Middle frontal gyrus (tissue), 1 donor: Measurements from ENCODE around the gene TRIM2.

Experiments used
- DNase-seq: peaks from one replicate; pipeline ENCODE4 v3.0.0-alpha.2; 2015; ENCODE audit warnings: low spot score; ENCODE audit errors: extremely low spot score

The TRIM2 gene

DNA sequence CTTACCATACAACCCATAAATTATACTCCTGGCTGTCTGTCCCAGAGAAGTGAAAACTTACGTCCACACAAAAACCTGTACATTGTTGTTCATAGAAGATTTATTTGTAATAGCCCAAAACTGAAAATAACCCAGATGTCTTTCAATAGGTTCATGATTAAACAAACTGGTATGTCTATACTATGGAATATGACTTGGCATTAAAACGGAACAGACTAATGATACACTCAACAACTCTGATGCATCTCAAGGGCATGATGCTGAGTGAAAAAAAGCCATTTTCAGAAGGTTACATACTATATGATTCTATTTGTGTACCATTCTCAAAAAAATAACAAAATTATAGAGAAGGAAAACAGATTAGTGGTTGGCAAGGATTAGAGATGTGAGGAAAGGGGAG, 128.7 kb downstream of the TRIM2 start:
- DNase-seq: no peak

DNA sequence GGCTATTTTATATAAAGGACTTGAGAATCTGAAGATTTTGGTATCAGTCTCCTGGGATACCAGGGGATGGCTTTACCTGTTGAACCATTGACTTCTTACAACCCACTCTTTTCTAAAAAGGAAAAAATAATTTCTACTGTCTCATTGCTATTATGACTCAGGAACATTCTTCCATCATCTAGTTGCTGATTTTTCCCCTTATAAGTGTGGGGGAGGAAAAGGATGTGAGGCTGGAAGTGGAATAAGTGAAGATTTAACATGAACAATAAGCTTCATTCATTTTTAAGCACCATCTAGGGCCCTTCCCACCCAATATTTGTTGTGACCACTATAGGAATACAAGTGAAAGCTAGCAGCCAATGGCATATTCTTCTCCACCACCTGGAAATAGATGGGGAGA, 129.6 kb downstream of the TRIM2 start:
- DNase-seq: no peak

DNA sequence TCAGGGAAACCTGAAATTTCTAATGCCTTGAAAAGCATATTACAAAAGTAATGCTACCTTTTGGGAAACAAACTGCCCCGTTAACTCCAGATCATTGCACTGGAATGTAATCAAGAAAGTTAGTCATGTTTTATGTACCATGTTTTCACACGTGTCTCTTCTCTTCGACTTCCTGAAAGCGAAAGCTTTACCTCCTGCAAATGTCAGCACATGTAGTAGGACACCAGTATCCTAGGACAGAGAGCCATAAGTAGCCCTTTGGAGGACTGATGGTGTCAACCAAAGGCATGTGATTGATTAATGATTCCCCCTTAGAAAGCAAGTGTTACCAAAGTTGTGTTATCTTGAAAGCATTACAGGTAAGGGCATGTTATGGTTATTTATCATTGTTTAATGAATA, 131.4 kb downstream of the TRIM2 start:
- DNase-seq: no peak

DNA sequence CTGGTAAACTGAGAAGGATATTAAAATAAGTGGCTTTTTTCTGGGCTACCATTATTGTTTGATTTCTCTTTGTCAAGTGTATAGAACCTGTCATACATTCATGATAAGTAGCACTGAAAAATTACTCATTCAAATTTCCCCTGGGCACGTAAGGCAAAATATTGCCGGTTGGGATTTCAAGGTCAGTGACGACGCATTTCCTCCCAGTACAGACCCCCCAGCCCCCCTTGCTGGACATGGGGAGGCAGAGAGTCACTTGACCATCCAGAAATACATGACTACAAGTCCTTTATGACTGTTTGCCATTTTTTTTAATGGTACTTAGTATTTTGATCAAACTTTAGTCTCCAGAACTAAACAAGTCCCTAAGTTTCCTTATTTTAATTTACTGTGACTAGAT, 133.4 kb downstream of the TRIM2 start:
- DNase-seq: no peak

DNA sequence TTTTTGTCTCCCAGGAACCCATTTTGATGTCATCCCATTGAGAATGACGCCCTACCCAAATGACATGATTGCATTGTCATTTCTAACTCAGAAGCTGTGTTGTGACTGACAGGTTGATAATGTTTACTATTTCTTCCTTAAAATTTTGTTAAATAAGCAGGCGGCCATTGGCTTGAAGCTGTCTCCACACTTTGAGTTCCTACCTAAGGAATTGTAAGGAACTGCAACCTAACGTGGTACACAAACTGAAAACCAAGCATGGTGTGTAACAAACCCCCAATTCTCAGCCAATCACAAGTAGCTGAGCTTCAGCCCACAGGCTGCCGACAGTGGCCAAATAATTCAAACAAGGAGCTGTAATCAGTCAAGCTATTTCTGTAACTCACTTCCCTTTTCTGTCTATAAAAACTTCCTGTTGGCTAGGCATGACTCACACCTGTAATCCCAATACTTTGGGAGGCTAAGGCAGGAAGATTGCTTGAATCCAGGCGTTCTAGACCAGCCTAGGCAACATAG, 137.4 kb downstream of the TRIM2 start:
- no peak for DNase-seq

DNA sequence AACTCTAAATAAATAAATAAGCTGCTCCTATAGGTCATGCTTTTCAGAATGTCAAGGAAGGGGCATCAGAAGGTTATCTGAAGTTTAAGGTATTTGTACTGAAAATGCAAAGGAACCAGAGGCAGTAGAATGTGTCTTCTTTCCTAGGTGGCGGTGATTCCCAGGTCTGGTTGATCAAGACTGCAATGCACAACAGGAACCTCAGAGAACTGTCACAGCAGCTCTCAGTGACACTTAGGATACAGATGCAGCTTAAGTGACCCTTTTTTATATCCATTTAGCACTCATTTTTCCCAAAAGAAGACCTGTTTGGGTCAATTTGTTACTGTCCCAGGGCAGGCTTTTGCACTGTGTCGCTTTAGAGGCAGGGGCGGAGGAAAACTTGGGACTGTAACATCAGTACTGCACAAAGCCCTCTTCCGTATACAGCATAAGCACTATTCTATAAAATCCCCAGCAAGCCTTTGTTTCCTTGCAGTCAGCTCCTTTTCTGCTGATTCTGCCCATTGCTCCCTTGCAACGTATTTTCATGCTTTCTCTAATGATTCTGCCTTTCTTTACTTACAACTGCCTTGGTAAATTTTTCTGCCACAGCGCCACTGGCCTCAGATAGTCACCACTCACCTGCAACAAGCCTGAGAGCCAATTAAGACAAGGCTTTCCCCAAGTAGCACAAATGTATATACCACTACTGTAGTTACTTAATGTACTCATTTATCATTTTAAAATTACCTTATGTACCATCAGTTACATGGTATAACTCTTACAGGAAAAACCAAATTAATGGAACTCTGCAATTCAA, 138.7 kb downstream of the TRIM2 start:
- DNase-seq: no peak

DNA sequence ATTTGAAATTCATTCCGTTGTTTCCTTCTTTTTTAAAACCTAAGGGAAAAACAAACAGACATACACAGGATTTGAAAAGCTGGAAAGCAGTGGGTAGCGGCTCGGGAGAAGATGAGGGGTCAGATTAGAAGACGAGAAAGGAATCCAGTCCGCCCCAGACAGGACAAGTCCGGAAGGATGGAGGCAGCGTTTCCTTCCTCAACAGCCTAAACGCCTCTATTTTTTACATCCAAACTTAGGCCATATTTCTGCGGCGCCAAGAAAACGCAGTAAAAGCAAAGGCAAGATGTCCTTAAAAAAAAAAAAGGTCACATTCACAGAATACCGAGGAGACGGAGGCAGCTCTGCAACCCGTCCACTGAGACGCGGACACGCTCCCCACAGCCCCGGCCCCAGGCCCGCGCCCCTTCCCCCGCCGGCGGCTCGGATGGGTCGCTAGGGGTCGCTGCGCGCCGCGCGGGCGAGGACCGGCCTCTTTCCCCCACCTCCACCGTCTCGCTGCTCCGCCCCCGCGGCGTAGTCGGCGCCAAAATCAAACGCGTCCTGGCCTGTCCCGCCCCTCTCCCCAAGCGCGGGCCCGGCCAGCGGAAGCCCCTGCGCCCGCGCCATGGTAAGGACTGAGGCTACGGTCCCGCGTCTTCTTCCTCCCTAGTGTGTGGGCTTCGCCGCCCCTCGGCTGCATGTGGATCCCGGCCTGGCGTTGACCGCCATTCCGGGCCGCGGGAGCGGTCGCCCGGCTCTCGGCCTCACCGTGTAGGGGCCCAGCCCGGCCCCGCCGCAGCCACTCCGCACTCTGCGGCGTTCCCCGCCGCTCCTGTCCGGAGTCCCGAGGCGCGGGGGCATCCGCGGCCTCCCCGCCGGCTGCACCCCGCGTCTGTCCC, 140.1 kb downstream of the TRIM2 start, which contains the start of gene MND1:
Gene MND1 (plus strand): TSS at position 558 of the 881 bp plus-strand sequence. CDS start 50 bp downstream, at position 608.
- peak; percentile 48 for DNase-seq

DNA sequence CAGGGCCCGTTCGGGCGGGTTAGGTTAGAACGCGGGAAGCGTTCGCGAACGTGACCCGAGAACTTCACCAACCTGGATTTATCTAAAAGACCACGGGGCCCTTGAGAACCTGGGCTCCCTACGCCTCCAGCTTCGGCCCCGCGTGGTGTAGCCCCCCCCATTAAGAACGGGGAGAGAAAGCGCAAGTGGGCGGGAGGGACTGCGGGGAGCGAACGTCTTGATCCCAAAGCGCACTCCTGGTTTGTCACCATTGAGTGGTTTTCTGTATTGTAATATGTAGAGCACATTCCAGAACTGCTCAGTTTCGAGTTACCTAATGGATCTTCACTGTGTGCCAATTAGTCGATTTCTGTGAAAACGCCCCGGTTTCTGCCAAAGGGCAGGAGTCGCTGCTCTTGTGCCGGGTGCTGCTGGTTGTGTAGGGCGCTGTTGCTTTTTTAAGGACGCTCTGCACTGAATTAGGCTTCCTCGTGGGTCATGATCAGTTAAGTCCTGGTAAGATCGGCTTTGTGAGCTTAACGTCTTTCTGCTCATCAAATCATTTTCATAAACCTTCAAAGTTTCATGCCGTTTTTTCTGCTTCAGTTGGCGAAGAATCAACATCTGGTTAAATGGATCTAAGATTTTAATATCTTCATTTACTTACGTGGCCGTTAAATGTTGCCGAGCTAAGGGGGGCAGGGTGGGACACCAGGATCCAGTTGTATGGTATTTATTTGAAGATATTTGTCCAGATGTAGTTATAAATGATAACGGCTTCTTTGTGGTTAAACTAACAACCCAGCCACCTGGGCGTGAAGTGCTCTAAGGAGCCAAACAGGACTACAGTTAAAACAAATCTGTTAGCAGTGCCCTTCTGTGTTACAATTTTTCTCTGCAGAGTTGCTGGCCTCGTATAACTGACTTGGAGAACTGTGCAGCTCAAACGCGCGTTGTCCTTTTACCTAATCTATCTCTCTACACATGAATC, 141.1 kb downstream of the TRIM2 start:
- DNase-seq: no peak

DNA sequence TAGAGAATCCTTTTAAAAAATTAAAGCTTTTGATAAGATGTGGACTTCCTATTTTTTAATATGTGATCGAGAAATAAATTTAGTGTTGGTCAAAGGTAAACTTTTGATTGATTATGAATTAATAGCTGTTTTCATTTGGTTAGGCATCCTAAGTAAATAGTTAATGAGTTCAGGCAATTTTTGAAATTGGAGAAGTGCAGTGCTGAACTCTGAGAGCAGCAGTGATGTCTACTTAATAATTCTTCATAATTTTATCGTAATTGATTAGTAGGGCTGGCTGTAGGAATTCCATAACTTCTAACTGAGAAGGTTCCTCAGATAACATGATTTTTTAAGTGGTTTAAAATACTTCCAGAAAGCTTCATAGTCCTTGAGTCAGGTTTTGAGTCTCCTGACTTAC, 141.8 kb downstream of the TRIM2 start:
- DNase-seq: no peak

DNA sequence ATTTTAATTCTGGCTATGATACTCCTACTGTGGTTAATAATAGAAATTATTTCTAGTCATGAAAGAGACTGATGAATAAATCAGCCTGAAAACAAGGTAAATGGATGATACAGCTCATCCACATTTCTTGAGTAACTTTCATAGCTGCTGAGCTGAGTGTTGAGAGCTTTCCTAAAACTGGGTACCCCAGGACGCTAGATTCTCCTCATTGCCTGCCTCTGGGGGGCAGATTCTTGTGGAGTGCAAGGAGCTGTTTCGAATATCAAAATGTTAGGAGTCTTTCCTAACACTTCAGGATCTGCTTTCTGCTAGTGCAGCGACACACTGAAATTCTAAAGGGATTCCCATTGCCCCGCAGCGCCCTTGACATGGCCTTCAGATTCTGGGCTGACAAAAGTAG, 142.3 kb downstream of the TRIM2 start:
- DNase-seq: no peak

DNA sequence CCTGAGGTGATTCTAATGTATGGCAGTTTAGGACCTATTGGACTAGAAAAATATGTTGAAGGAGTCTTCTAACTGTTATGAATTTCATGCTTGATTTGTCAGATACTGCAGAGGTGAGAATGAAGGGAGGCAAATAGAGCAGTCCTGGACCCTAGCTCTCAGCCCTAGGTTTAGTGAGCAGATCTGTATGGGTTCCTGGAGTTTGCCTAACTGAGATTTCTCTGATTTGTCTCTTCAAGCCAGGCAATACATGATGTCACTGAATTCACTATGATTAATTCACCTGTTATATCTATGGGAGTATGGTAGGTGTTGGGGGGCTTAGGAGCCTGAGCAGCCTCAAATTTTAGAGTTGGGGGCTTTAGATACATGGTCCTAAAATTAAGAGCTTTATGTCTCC, 142.9 kb downstream of the TRIM2 start:
- no peak for DNase-seq

DNA sequence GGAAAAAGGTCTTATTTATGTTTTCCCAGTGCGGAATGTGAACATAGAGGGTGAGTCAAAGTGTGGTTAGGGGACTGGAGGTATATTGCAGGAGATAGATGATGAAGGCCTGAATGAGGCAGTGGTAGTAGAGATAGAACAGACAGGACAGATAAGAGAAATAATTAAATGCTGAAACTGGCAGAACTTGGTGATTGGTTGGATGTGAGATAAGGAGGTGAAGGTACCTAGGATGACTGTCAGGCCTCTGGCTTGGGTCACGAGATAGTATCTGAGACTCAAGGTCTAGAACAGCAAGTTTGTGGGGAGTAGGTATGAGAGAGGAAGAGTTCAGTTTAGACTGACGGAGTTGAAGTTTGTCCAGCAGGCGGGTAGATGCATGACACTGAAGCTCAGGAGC, 143.8 kb downstream of the TRIM2 start:
- DNase-seq: no peak

DNA sequence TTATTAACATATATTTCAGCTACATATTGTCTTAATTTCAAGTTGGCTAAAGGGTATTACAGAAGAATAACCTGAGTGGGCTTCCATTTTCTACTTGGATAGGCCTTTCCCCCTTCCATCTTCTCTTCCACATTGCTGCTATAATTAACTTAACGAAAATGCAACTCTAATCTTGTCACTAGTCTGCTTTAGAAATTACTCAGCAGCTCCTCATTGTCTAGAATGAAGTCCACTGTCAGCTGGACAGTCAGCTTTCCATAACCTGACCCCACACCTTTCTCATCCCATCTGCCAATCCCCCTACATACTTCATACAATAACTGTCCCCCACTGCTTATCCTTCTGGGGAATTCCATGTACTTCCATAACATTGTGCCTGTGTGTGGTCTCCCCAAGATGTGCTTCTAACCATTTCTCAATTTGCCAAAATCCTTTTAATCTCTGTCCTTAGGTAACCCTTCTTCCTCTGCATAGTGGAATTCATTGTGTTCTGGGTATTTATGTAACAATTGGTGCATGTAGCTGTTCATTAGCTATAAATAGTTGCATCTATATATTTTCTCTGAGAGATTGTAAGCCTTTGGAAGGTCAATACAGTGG, 145.1 kb downstream of the TRIM2 start:
- DNase-seq: no peak

DNA sequence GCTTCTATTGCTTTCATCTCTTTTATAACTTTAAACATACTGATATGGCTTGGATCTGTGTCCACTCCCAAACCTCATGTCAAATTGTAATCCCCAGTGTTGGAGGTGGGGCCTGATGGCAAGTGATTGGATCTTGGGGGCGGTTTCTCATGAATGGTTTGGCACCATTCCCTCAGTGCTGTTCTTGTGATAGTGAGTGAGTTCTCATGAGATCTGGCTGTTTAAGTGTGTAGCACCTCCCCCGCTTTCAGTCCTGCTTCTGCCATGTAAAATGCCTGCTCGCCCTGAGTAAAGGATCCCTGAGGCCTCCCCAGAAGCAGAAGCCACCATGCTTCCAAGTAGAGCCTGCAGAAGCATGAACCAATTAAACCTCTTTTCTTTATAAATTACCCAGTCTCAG, 157.9 kb downstream of the TRIM2 start:
- no peak for DNase-seq

DNA sequence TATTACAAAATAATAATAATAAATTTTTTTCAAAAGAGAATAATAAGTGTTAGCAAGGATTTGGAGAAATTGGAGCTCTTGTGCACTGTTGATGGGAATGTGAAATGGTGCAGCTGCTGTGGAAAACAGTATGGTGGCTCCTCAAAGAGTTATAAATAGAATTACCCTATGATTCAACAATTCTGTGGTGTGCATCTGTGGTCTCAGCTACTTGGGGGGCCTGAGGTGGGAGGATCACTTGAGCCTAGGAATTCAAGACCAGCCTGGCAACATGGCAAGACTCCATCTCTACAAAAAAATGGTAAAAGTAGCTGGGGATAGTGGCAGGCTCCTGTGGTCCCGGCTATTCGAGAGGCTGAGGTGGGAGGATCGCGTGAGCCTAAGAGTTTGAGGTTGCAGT, 159.8 kb downstream of the TRIM2 start:
- DNase-seq: no peak

DNA sequence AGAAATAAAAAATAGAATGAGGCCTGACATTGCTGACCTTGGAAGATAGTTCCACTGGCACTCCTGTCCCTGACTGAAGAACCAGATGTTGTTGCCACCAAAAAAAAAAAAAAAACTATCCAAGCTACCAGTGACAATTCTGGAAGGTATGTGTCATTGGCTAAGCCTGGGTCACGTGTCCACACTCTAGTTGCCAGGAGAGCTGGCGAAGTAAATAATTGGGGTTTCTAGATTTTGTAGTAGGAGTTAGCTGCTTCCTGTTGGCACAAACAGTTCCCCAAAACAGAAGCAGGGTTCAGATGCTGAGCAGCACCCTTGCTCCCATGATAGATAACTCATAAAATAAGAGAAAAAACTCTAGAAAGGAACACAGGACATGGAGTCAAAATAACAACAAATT, 160.8 kb downstream of the TRIM2 start:
- no peak for DNase-seq

DNA sequence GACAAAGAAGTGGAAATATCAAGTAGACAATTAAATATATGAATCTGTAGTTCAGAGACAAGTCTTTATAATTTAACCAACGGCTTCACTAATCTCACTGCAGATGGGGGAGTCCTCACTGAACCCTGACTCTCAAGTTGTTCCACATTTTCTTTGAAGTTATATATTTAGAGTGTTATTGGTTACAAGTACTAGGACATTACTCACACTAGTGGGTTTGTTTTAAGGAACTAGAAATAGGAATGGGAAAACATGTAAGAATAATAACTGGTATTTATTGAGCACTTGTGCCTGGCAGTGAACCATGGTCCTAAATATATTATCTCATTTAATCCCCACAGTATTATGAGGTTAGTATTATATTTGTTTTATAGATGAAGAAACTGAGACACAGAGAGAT, 162.2 kb downstream of the TRIM2 start:
- no peak for DNase-seq

DNA sequence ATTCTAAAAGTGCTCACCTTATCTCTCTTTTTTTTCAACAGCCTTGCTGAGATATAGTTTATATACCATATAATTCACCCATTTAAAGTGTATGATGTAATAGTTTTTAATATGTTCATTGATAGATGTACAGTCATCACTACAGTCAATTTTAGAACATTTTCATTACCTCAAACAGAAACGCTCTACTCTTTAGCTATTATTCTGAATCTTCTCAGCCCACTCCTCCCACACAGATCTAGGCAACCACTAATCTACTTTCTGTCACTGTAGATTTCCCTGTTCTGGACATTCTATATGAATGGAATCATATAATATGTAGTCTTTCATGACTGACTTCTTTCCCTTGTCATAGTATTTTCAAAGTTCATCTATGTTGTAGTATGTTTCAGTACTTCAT, 162.8 kb downstream of the TRIM2 start:
- DNase-seq: no peak

DNA sequence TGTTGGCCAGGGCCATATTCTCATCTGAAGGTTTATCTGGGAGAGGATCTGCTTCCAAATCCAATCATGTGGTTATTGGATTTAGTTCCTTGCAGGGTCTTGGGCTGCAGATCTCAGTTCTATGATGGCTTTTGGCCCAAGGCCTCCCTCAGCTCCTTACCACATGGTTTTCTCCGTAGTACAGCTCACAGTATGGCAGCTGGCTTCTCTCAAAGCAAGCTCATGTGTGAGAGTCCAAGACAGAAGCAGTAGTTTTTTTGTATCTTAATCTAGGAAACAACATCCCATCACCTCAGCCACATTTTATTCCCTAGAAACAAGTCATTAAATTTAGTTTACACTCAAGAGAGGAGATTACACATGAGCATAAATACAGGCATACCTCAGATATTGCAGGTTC, 164.8 kb downstream of the TRIM2 start:
- no peak for DNase-seq

DNA sequence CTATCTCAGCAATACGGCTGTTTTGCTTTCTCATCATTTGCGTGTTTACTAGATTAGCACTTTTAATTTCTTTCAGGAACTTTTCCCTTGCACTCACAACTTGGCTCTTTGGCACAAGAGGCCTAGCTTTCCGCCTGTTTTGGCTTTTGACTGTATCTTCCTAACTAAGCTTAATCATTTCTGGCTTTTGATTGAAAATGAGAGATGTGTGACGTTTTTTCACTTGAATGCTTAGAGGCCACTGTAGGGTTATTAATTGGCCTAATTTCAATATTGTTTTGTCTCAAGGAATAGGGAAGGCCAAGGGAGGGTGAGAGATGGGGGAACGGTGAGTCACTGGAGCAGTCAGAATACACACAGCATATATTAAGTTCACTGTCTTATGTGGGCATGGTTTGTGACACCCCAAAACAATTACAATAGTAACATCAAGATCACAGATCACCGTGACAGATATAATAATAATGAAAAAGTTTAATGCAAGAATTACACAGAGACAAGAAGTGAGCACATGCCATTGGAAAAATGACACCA, 167.5 kb downstream of the TRIM2 start:
- DNase-seq: no peak
